RWPE2 (cell line): ENCODE data around the gene PIP5KL1.

Experiments
- ATAC-seq: fragments of 200-7000 bp; cut with Tn5 transposase; 3 replicates; pipeline ENCODE4 v1.9.1; 2021; ENCODE audit warnings: low read depth
- DNase-seq: peaks from one replicate; pipeline ENCODE4 v3.0.0-alpha.2; 2020; ENCODE audit warnings: low spot score
- H3K27ac ChIP-seq: fragments of 450-650 bp; 2 replicates; pipeline ENCODE4 v1.5.1; 2017; ENCODE audit warnings: mild to moderate bottlenecking; ENCODE audit not compliant: poor library complexity, severe bottlenecking
- H3K27me3 ChIP-seq: fragments of 250-450 bp; sonication (Bioruptor Pico); 2 replicates; pipeline ENCODE4 v1.5.1; 2021; ENCODE audit warnings: mild to moderate bottlenecking, moderate library complexity; ENCODE audit not compliant: insufficient read depth, poor library complexity, severe bottlenecking
- H3K36me3 ChIP-seq: fragments of 250-450 bp; sonication (Bioruptor Pico); 2 replicates; pipeline ENCODE4 v1.5.1; 2020; ENCODE audit warnings: low read depth, mild to moderate bottlenecking, moderate library complexity
- H3K4me1 ChIP-seq: fragments of 250-450 bp; sonication (Bioruptor Pico); 2 replicates; pipeline ENCODE4 v1.5.1; 2021; ENCODE audit warnings: mild to moderate bottlenecking, moderate library complexity; ENCODE audit not compliant: insufficient read depth, poor library complexity, severe bottlenecking
- H3K4me3 ChIP-seq: fragments of 250-450 bp; sonication (Bioruptor Pico); 2 replicates; pipeline ENCODE4 v1.5.1; 2021; ENCODE audit warnings: mild to moderate bottlenecking, moderate library complexity; ENCODE audit not compliant: severe bottlenecking
- H3K9me3 ChIP-seq: fragments of 250-450 bp; sonication (Bioruptor Pico); 2 replicates; pipeline ENCODE4 v1.5.1; 2021; ENCODE audit warnings: mild to moderate bottlenecking, moderate library complexity; ENCODE audit not compliant: severe bottlenecking
- TF ChIP-seq, protein P1 (sequence below): fragments of 450-650 bp; IDR thresholded peaks from one replicate; pipeline ENCODE4 v1.5.1; 2017; ENCODE audit warnings: mild to moderate bottlenecking, moderate library complexity; ENCODE audit not compliant: poor library complexity, severe bottlenecking

The PIP5KL1 gene

DNA sequence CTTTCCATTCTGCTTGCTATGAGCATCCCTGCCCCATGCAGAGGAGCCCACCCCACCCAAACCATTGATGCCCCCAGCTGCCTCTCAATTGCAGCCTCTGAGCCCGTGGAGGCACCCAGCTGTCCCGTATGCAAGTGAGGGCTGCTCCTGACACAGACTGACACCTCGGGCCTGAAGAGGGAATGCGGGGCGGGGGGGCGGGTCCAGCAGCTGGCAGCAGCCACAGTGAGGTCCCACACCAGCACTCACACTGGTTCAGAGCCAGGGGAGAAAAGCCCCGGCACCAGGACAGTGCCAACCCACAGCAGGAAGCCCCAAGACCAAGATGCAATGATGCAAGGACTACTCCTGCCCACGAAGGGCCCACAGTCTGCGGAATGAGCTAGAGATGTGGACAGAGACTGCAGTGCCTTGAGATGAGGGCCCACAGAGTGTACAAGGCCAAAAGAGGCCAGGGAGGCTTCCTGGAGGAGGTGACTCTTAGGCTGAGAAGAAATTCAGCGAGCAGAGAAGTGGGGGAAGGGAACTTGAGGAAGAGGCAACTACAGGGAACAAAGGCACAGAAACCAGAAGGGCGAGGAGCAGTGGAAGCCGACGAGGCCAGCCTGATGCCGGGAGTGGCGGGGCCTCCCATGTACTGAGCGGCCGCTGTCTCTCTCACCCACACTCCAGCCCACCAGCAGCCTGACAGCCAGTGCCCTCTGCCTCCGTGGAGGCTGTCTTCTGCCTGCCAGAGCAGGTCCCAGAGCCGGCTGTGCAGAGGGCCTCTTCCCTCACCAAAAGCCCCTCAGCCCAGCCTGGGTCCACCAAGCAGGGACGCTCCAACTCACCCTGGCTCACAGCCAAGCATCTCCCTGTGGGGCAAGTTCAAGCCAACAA lies 41.0 kb upstream of the PIP5KL1 start:
- H3K36me3 ChIP-seq, result no peaks in the 10 kb centered on the region
- no peaks in the 10 kb centered on the region for H3K27me3 ChIP-seq
- H3K4me1 ChIP-seq, result peaks cover 31% of the 10 kb centered on the region
- no peak overlapping the region for H3K4me3 ChIP-seq
- no peak overlapping the region for H3K27ac ChIP-seq
- ATAC-seq, result no peak
- H3K9me3 ChIP-seq, result no peaks in the 10 kb centered on the region
- TF ChIP-seq, protein P1, sequence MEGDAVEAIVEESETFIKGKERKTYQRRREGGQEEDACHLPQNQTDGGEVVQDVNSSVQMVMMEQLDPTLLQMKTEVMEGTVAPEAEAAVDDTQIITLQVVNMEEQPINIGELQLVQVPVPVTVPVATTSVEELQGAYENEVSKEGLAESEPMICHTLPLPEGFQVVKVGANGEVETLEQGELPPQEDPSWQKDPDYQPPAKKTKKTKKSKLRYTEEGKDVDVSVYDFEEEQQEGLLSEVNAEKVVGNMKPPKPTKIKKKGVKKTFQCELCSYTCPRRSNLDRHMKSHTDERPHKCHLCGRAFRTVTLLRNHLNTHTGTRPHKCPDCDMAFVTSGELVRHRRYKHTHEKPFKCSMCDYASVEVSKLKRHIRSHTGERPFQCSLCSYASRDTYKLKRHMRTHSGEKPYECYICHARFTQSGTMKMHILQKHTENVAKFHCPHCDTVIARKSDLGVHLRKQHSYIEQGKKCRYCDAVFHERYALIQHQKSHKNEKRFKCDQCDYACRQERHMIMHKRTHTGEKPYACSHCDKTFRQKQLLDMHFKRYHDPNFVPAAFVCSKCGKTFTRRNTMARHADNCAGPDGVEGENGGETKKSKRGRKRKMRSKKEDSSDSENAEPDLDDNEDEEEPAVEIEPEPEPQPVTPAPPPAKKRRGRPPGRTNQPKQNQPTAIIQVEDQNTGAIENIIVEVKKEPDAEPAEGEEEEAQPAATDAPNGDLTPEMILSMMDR, result no peak
- no peak for DNase-seq

DNA sequence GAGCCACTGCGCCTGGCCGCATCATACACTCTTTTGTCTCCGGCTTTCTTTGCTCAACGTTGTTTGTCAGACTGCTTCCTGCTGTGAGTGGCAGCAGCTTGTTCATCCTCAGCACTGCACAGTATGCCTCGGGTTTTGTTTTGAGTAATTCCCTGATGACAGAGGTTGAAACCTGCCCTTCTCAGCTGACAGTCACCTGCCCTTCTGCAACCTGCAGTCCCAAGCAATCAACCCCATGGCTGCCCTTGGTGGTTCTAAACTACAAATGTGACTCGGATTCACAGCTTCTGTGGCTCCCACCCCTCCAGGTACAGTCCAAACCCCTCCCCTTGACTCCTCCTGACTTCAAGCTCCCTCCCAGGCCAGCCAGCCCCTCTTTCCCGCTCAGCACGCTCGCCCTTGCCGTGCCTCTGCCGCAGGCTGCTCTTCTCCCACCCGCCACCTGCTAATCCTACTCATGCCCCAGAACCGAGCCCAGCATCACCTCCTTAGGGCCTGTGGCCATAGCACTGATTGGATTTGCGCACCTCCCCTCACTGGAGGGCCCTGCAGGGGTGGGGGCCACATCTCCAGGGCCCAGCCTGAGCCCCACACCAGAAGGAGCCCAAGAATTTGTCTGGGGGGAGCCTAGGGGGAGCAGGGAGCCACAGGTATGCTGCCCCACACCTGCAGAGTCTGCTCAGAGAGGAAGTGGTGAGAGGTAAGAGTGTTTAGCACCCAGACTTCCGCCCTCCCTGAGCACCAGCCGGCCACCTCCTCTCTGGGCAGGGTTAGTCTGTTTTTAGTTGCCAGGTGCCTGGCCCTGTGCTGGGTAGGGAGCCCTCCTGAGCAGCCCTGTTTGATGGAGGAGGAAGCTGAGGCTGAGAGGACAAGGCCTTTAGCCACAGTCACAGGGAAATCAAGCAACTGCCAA lies 40.1 kb upstream of the PIP5KL1 start:
- DNase-seq (no peak), ATAC-seq (peak; percentile 11; the same call in 1 of the 3 replicates)
- H3K9me3 ChIP-seq, result no peaks in the 10 kb centered on the region
- TF ChIP-seq, protein P1, result no peak
- H3K36me3 ChIP-seq, result no peaks in the 10 kb centered on the region
- H3K27ac ChIP-seq, result peak overlapping the region; percentile 47
- H3K4me1 ChIP-seq, result peaks cover 41% of the 10 kb centered on the region
- H3K4me3 ChIP-seq, result no peak overlapping the region
- no peaks in the 10 kb centered on the region for H3K27me3 ChIP-seq

DNA sequence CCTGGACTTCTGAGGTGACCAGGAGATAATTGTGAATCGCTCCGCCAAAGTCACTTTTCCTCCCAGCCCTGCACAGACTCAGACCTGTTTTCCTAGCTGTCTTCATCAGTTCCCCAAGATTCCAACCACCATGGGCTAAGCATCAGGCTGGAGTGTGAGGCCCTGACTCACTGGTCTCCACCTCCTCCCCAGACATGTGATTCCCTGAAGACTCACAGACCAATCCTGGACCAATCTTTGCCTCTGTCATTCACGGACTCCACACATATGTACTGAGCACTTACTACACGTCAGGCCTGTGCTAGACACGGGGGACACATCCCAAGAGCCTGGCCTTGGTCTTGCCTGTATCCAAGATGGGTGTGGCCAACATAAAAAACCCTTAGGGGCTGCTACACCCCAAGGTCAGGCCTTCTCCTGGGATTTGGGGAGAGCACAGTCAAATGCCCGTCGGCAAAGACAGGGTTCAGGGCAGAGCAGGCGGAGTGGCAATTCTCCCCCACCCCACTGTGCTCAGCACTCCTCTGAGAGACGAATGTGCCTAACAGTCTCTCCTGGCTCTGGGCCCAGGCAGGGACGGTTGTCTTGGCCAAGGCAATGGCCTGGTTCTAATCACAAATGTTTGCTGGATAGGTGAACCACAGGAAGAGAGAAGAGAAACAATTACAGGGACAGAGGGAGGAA lies 38.3 kb upstream of the PIP5KL1 start:
- no peak for DNase-seq
- peaks cover 47% of the 10 kb centered on the region for H3K4me1 ChIP-seq
- no peaks in the 10 kb centered on the region for H3K27me3 ChIP-seq
- H3K27ac ChIP-seq, result peak overlapping the region; percentile 47
- TF ChIP-seq, protein P1, result no peak
- peak; percentile 48 for ATAC-seq
- no peaks in the 10 kb centered on the region for H3K9me3 ChIP-seq
- H3K4me3 ChIP-seq, result no peak overlapping the region
- no peaks in the 10 kb centered on the region for H3K36me3 ChIP-seq

DNA sequence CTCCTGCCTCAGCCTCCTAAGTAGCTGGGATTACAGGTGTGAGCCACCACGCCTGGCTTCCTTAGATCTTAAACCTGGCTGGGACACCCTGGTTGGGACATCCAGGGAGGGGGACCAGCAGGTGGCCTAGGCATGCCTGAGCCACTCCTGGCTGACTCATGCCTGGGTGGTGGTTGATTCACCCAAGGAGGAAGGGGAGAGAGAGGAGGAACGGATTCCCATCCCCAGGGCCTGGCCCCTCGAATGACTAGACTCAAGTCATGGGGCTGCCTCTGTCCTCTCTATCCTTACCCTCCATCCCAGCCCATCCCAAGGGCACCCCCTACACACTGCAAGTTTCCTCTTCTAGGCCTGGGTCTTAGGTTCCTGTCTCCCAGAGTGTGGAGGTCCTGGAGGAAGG lies 37.5 kb upstream of the PIP5KL1 start:
- ATAC-seq, result peak; percentile 59

More for the DNA sequence above, 37.5 kb upstream of the PIP5KL1 start:
- Histone ChIP-seq H3K36me3 (no peaks in the 10 kb centered on the region), H3K9me3 (no peaks in the 10 kb centered on the region), H3K27me3 (no peaks in the 10 kb centered on the region), H3K4me1 (peaks cover 47% of the 10 kb centered on the region), H3K4me3 (no peak overlapping the region), H3K27ac (peak overlapping the region; percentile 47)
- peak; percentile 83 for DNase-seq
- TF ChIP-seq, protein P1, result no peak
